OCI-LY3 (cell line): ENCODE measurements around the gene ARF1.

Experiments used
- H2AFZ ChIP-seq: fragments of 200-600, 300-600 bp; shearing (Covaris generic); 2 replicates; pipeline ENCODE4 v1.6.0; 2014; ENCODE audit warnings: antibody characterized with exemption, low read depth, low read length
- H3K27ac ChIP-seq: fragments of 200-600, 300-600 bp; sonication (generic); 2 replicates; pipeline ENCODE4 v1.5.1; 2014; ENCODE audit warnings: mild to moderate bottlenecking, low read length, moderate library complexity, mixed read lengths
- H3K27me3 ChIP-seq: fragments of 200-600, 300-600 bp; sonication (generic); 2 replicates; pipeline ENCODE4 v1.6.1; 2014; ENCODE audit warnings: low read depth, low read length, mixed read lengths
- H3K36me3 ChIP-seq: fragments of 200-600, 300-600 bp; sonication (generic); replicated peaks from 2 replicates; pipeline ENCODE3; 2014; ENCODE audit warnings: low read depth, low read length, mixed read lengths
- H3K4me1 ChIP-seq: fragments of 300-600, 200-600 bp; sonication (generic); 2 replicates; pipeline ENCODE4 v1.6.1; 2014; ENCODE audit warnings: low read length, mixed read lengths
- H3K4me2 ChIP-seq: fragments of 200-600, 300-600 bp; sonication (generic); 2 replicates; pipeline ENCODE4 v1.6.1; 2014; ENCODE audit warnings: low read length, mixed read lengths
- H3K4me3 ChIP-seq: fragments of 300-600, 200-600 bp; sonication (generic); 2 replicates; pipeline ENCODE4 v1.5.1; 2014; ENCODE audit warnings: antibody characterized with exemption, mild to moderate bottlenecking, low read length, moderate library complexity
- H3K79me2 ChIP-seq: fragments of 300-600, 200-600 bp; shearing (Covaris generic); 2 replicates; pipeline ENCODE4 v1.6.1; 2014; ENCODE audit warnings: mild to moderate bottlenecking, low read length, mixed read lengths
- H3K9ac ChIP-seq: fragments of 300-600, 200-600 bp; shearing (Covaris generic); 2 replicates; pipeline ENCODE4 v1.6.0; 2014; ENCODE audit warnings: mild to moderate bottlenecking, low read length, moderate library complexity
- H3K9me3 ChIP-seq: fragments of 200-600, 300-600 bp; shearing (Covaris generic); 2 replicates; pipeline ENCODE4 v1.6.1; 2014; ENCODE audit warnings: low read length, mixed read lengths; ENCODE audit not compliant: insufficient read depth
- H4K20me1 ChIP-seq: fragments of 200-600, 300-600 bp; sonication (generic); 2 replicates; pipeline ENCODE4 v1.6.1; 2016; ENCODE audit warnings: low read length, mixed read lengths; ENCODE audit not compliant: insufficient read depth
- EZH2phosphoT487 ChIP-seq: fragments of 200-600 bp; shearing (Covaris generic); IDR thresholded peaks from 2 replicates; pipeline ENCODE4 v1.6.1; 2018; ENCODE audit warnings: antibody characterized with exemption, mixed run types, low read depth
- TF ChIP-seq, protein P1 (sequence below): fragments of 200-600, 300-600 bp; sonication (generic); IDR thresholded peaks from 2 replicates; pipeline ENCODE4 v1.5.1; 2014; ENCODE audit warnings: antibody characterized with exemption, low read length, low read depth

ARF1 gene

DNA sequence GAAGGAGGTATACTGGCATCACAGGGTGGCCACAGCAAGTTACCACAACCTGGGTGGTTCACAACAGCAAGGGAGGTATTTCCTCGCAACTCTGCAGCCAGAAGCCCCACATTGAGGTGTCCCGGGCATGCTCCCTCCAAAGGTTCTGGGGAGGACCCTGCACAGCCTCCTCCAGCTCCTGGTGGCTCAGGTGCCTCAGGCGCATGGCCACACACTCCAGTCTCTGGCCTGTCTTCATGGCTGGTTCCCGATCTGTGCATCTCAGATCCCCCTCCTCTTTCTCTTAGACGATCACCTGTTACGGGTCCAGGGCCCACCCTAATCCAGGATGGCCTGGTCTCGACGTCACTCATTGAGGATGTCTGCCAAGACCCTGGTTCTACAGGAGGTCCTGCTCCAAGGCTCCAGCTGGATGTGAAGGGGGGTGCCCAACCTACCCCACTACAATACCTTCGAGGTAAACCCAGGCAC, 6.7 kb upstream of the ARF1 start:
- Histone ChIP-seq H3K79me2 (peaks cover 12% of the 10 kb centered on the region), H2AFZ (no peak overlapping the region), H4K20me1 (peaks cover 13% of the 10 kb centered on the region), H3K36me3 (no peaks in the 10 kb centered on the region), H3K9me3 (no peaks in the 10 kb centered on the region), H3K4me1 (no peaks in the 10 kb centered on the region), H3K27me3 (peaks cover 44% of the 10 kb centered on the region), H3K9ac (no peak overlapping the region), H3K27ac (no peak overlapping the region), H3K4me3 (no peak overlapping the region), H3K4me2 (no peak overlapping the region)
- TF ChIP-seq EZH2phosphoT487 = no peak
- TF ChIP-seq, protein P1, sequence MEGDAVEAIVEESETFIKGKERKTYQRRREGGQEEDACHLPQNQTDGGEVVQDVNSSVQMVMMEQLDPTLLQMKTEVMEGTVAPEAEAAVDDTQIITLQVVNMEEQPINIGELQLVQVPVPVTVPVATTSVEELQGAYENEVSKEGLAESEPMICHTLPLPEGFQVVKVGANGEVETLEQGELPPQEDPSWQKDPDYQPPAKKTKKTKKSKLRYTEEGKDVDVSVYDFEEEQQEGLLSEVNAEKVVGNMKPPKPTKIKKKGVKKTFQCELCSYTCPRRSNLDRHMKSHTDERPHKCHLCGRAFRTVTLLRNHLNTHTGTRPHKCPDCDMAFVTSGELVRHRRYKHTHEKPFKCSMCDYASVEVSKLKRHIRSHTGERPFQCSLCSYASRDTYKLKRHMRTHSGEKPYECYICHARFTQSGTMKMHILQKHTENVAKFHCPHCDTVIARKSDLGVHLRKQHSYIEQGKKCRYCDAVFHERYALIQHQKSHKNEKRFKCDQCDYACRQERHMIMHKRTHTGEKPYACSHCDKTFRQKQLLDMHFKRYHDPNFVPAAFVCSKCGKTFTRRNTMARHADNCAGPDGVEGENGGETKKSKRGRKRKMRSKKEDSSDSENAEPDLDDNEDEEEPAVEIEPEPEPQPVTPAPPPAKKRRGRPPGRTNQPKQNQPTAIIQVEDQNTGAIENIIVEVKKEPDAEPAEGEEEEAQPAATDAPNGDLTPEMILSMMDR = no peak

DNA sequence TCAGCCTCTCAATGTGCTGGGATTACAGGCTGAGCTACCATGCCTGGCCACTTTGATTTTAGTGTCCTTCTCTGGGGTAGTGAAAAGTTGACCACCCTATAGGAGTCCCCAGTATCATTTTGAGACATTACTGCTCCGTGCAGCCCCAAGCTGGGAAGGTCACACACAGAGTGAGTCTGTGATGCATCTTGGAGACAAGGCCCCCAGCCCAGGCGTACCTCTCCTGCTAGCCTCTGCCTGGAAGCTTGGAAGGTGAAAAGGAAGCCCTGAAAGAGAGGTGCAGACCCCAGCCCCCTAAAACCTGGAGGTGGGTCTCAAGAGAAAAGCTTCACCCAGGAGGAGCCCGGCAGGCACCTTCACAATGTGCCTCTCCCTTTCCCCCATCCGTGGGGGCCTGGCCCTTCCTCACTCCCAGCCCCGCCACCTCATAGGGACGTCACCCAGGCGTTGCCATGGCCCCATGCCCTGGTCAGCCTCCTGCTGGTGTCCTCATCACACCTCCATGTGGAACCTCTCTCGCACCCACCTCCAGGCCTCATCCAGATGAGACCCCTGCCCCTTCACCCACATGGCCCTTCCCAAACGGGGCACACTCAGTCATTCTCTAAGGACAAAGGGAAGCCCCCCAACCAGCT, 5.6 kb upstream of the ARF1 start:
- Histone ChIP-seq H3K9ac (no peak overlapping the region), H3K9me3 (no peaks in the 10 kb centered on the region), H3K27ac (no peak overlapping the region), H2AFZ (no peak overlapping the region), H3K79me2 (peaks cover 23% of the 10 kb centered on the region), H3K4me1 (peaks cover 2% of the 10 kb centered on the region; the same call in 1 of the 2 replicates), H3K4me3 (no peak overlapping the region), H3K4me2 (no peak overlapping the region), H3K36me3 (no peaks in the 10 kb centered on the region), H4K20me1 (peaks cover 13% of the 10 kb centered on the region), H3K27me3 (peaks cover 36% of the 10 kb centered on the region)
- no peak for TF ChIP-seq EZH2phosphoT487
- TF ChIP-seq, protein P1 = no peak

DNA sequence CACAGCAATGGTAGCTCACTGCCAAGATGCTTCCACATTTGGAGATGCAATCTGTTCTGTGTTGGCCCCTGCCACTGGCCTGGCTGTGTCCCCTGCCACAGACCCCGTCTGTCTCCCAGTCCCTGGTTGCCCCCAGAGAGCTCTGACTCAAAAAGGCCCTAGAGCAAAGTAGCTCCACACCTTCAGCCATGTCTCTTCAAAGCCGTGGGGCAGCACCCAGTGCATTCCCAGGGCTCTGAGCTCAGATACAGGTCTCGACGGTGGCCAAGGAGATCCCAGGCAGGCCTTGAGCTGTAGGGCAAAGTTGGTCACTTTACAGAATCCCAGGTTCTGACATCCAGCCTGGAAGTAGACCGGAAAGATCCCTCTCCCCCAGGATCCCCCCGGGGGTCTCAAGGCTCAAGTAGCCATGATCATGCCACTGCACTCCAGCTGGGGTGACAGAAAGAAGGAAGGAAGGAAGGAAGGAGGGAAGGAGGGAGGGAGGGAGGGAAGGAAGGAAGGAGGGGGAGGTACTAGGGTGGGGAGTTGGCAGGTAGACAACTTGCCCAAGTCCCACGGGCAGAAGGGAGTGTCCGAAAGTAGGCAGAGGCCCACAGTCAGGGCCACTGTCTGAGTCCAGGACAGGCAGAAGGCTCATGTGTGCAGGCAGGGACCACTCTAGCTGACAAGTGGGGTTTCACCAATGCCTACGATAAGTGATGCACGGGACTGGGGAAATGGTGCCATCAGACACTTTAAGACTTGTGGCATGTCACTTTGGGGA, 4.8 kb upstream of the ARF1 start:
- H3K4me2 ChIP-seq = no peak overlapping the region
- H3K4me3 ChIP-seq = no peak overlapping the region
- H3K36me3 ChIP-seq = no peaks in the 10 kb centered on the region
- no peak overlapping the region for H3K9ac ChIP-seq
- no peak overlapping the region for H2AFZ ChIP-seq
- H3K27ac ChIP-seq = no peak overlapping the region
- peaks cover 13% of the 10 kb centered on the region for H4K20me1 ChIP-seq
- H3K4me1 ChIP-seq = peaks cover 2% of the 10 kb centered on the region; the same call in 1 of the 2 replicates
- H3K79me2 ChIP-seq = peaks cover 31% of the 10 kb centered on the region
- H3K27me3 ChIP-seq = peaks cover 29% of the 10 kb centered on the region
- TF ChIP-seq, protein P1 = no peak
- TF ChIP-seq EZH2phosphoT487 = no peak
- no peaks in the 10 kb centered on the region for H3K9me3 ChIP-seq

DNA sequence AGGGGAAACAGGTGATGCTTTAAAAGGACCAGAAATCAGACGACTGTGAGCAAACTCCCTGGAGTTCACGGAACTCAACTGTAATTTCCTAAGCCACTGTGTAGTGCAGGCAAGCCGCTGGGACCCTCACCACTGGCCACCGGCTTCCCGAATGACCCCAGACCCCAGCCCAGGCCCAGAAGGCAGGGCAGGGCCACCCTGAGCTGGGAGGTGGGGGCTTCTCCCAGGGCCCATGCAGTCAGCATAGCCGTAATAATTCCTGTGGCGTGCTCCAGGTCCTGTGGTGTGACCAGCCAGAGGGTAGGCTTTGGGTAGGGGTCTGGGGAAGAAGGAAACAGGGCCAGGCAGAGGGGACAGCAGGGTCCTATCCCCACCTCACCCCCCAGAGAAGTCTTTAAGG, 3.5 kb upstream of the ARF1 start:
- peaks cover 21% of the 10 kb centered on the region for H4K20me1 ChIP-seq
- H3K4me2 ChIP-seq = no peak overlapping the region
- peaks cover 17% of the 10 kb centered on the region; the same call in 1 of the 2 replicates for H3K27me3 ChIP-seq
- H3K9me3 ChIP-seq = no peaks in the 10 kb centered on the region
- peaks cover 8% of the 10 kb centered on the region for H3K36me3 ChIP-seq
- H2AFZ ChIP-seq = no peak overlapping the region
- peaks cover 3% of the 10 kb centered on the region for H3K4me1 ChIP-seq
- H3K4me3 ChIP-seq = no peak overlapping the region
- TF ChIP-seq, protein P1 = no peak
- no peak for TF ChIP-seq EZH2phosphoT487
- peaks cover 44% of the 10 kb centered on the region for H3K79me2 ChIP-seq
- no peak overlapping the region for H3K9ac ChIP-seq
- H3K27ac ChIP-seq = no peak overlapping the region
